GM18498 (cell line): ENCODE data around the gene ZNF165.
"Not testable (repeated sequence)": the region's sequence is repeated elsewhere in the genome, so short reads cannot be mapped to it uniquely, and the experiment has no call there.

Source experiments
- ATAC-seq: cut with Tn5 transposase; IDR thresholded peaks from one replicate; pipeline ENCODE4 v1.9.1; 2021; ENCODE audit warnings: mild to moderate bottlenecking, moderate library complexity; ENCODE audit not compliant: unreplicated experiment

The ZNF165 gene

DNA sequence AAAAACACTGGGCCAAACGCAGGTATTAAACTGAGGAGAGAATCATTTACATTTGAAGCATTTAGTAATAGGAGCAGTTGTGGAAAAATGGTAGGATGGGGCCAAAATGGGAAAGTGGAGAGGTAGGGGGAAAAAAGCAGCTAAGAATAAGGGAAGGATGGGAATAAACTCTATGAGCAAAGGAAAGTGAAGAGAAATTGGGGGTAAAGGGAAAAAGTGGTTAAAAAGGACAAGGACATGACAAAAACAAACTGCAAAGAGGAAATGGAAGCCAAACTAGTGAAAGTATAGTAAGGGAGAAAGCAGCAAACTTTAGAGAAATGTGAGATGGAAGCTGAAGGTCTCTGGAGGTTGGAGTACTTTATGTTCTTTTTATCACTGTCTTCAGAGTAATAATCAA, 37.8 kb downstream of the ZNF165 start:
- no peak for ATAC-seq

DNA sequence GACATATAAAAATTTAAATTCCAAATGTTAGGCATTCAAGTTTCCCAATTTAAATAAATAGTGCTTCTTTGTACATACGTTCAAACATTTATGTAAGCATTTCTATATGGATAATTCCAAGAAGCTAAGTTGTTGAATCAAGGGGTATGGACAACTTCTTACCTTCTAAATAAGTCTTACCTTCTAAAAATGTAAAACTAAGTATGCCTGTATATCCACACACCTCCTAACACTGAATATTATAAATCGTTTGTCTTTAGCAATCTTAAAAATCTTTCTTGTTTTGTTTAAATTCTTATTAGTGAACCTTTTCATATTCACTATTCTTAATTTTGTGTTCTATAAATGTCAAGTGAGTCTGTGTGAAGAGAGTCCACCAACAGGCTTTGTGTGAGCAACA, 41.5 kb downstream of the ZNF165 start:
- ATAC-seq = no peak

GRCh38 chr6:28122283-28122682, 41.9 kb downstream of the ZNF165 start:
- not testable (repeated sequence) for ATAC-seq

DNA sequence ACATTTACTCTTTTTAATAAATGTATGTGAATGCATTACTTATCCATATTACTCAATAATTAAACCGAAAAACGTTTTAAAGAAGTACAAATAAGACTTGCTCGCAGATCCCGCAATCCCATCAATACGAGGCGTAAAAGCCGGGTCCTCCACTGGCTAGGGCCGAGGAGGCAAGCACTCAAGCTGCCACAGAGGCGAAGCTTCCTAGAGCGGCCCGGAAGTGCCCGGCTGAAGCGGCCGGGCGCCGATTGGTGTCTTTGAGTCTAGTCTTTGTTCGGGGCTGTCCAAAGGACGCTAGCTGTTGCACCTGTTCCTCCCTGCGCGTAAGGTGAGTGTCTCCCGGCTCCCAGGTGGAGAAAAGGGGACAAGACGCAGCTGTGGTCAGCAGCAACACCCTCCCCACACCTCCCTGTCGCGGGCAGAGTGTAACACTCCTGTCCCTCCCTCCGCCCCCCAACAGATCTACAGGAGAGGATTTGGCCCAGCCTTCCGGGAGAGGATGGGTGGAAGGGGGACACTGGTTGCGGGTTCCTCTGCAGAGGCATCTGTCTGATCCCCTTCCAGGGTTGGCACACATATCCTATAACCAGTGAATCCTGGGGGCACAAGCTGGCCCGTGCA, 44.1 kb downstream of the ZNF165 start, which contains the start of gene ZSCAN16:
TSS of gene ZSCAN16 (plus strand) at position 260 of the 621 bp plus-strand sequence. CDS start 835 bp downstream, outside the sequence.
- peak; percentile 98 for ATAC-seq

DNA sequence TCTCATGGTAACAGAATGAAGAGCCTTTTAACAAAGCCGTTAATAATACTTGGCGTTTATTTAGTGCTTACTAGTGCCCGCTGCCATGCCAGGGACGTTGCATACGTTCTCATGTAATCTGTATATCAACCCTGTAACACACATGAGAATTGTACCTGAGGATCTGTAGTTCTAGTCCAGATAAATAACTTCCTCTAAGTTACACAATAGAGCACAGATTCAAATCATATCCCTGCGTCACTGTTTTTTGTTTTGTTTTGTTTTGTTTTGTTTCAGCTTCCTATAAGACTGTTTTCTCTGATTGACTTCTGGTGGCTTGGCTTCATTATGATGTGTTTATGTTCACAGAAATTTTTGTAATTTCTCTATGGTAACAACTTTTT, 44.6 kb downstream of the ZNF165 start:
- ATAC-seq = no peak

DNA sequence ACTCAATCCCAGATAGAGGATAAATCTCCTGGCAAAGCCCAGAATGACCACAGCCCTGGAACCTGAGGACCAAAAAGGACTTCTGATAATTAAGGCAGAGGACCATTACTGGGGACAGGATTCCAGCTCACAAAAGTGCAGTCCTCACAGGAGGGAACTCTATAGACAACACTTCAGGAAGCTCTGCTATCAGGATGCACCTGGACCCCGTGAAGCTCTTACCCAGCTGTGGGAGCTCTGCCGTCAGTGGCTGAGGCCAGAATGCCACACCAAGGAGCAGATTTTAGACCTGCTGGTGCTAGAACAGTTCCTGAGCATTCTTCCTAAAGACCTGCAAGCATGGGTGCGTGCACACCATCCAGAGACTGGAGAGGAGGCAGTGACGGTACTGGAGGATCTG, 45.0 kb downstream of the ZNF165 start:
- no peak for ATAC-seq

DNA sequence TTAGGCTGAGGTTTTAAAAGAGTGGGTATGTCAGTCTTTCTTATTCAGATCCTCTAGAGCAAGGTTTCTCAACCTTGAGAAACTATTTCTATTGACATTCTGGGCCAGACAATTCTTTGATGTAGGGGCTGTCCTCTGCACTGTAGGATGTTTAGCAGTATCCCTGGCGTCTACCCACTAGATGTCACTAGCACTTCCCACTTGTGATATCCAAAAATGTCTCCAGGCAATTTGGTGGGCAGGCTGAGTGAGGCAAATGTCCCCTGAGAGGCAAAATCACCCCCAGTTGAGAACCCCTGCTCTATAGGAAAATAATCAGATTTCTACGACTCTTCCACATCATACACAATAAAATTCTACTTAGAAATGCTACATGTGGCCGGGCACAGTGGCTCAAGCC, 53.6 kb downstream of the ZNF165 start:
- ATAC-seq = no peak

- no peak for ATAC-seq
Observed at GRCh38 chr6:28134716-28135115, 54.3 kb downstream of the ZNF165 start.

- ATAC-seq = no peak
Observed at GRCh38 chr6:28135393-28135792, 55.0 kb downstream of the ZNF165 start.

DNA sequence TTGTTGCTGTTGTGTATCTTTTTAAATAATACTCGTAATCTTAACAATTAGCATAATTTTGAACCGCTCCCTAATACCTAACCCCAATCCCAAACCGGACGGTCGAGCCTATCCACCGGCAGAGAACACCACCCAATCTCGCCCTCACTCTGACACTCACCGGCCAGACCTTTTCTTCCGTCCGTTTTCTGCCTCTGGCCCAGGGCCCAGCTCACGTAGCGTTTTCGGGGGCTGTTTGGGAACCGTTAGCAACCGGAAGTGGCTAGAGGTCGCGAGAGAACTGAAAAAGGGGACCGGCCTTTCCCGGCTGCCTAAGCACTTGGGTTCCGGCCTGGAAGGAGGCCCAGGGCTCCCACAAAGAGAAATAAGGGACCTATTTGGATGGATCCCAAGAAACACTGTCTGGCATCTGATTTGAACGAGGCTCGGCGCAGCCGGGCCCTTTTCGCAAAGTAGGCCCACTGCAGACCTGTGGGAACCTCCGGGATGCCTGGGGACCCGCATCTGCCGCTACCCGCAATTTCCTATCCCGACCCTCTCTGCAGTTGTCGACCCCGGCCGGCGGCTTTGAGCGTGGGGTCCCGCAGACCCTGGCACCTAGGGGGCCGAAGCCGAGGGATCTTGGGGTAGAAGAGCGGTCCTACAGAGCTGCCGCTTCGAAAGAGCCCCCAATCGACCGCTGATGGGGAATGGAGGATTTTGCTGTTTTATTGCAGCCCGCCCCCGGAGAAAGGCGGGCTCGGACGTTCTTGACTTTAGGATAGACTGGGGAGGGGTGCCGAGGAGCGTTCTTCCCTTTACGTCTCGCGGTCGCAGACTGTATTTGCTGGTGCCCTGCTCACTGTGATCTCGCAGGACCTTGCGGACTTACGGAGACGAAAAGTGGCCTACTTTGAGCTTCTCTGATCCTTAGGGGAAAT, 56.5 kb downstream of the ZNF165 start:
- ATAC-seq = peak; percentile 68

DNA sequence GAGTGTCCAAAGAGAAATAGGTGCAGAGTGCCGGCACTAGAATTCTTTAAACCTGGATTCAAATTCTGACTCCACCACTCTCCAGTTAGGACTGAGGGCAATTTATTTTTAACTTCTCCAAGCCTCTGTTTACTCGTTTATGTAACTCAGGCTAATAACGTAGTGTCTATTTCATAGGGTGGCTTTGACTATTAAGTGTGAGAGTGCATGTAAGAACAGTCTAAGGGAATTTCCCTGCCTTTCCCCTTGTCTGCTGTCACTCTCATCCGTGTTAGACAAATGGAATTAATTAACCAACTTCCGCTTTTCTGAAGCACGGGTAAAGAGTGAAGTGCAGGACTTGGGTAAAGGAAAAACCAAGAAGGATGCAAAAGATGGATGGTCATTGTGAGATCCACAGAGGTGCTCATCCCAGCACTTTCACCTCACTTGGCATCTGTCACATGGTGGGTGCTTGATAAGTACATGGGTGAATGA, 57.2 kb downstream of the ZNF165 start:
- no peak for ATAC-seq
